ENCODE results near the gene PRICKLE1.

Gene PRICKLE1

GRCh38 chr12:42483521-42483790 lies 106.1 kb downstream of the PRICKLE1 start:
- Histone ChIP-seq H3K27ac (no peak overlapping the region), H3K4me1 (ENCODE audit: low read depth, poor library complexity, severe bottlenecking) (peaks cover 18% of the 10 kb centered on the region), H2AFZ (ENCODE audit: low read depth) (peak overlapping the region; percentile 92)

GRCh38 chr12:42482748-42483520 lies 106.6 kb downstream of the PRICKLE1 start:
- no peak overlapping the region for H3K27ac ChIP-seq
- H3K4me3 ChIP-seq (IDR thresholded peaks at IDR 0.05; ENCODE audit: insufficient read depth, low read depth, low read length) = no peak overlapping the region

More at GRCh38 chr12:42483521-42483790, 106.1 kb downstream of the PRICKLE1 start:
- H3K4me2 ChIP-seq = peak overlapping the region; percentile 71
- no peak for TF ChIP-seq CTCF (conservative IDR thresholded peaks at IDR 0.05; ENCODE audit: low read depth, low read length)
- H4K20me1 ChIP-seq (ENCODE audit: insufficient read depth) = no peaks in the 10 kb centered on the region
- peak overlapping the region; percentile 39 for H3K9ac ChIP-seq
- no peaks in the 10 kb centered on the region for H3K79me2 ChIP-seq (ENCODE audit: insufficient read depth, low read depth)
- no peak overlapping the region for H3K4me3 ChIP-seq (IDR thresholded peaks at IDR 0.05; ENCODE audit: insufficient read depth, low read depth, low read length)
- no peaks in the 10 kb centered on the region for H3K36me3 ChIP-seq (ENCODE audit: insufficient read depth)
- H3K27me3 ChIP-seq (ENCODE audit: insufficient read depth, low read depth) = no peaks in the 10 kb centered on the region

GRCh38 chr12:42482041-42482747 lies 107.4 kb downstream of the PRICKLE1 start:
- Histone ChIP-seq H3K27ac (no peak overlapping the region), H3K4me3 (IDR thresholded peaks at IDR 0.05; ENCODE audit: insufficient read depth, low read depth, low read length) (no peak overlapping the region), H3K9ac (no peak overlapping the region), H4K20me1 (ENCODE audit: insufficient read depth) (no peaks in the 10 kb centered on the region), H3K36me3 (ENCODE audit: insufficient read depth) (no peaks in the 10 kb centered on the region), H3K27me3 (ENCODE audit: insufficient read depth, low read depth) (no peaks in the 10 kb centered on the region), H3K4me2 (peak overlapping the region; percentile 71; the same call in 1 of the 2 replicates), H2AFZ (ENCODE audit: low read depth) (peak overlapping the region; percentile 92), H3K79me2 (ENCODE audit: insufficient read depth, low read depth) (no peaks in the 10 kb centered on the region), H3K4me1 (ENCODE audit: low read depth, poor library complexity, severe bottlenecking) (peaks cover 18% of the 10 kb centered on the region)
- TF ChIP-seq CTCF (conservative IDR thresholded peaks at IDR 0.05; ENCODE audit: low read depth, low read length) = no peak

More at GRCh38 chr12:42482748-42483520, 106.6 kb downstream of the PRICKLE1 start:
- Histone ChIP-seq H3K4me1 (ENCODE audit: low read depth, poor library complexity, severe bottlenecking) (peaks cover 18% of the 10 kb centered on the region), H3K79me2 (ENCODE audit: insufficient read depth, low read depth) (no peaks in the 10 kb centered on the region), H3K9ac (peak overlapping the region; percentile 39), H3K27me3 (ENCODE audit: insufficient read depth, low read depth) (no peaks in the 10 kb centered on the region), H3K36me3 (ENCODE audit: insufficient read depth) (no peaks in the 10 kb centered on the region), H4K20me1 (ENCODE audit: insufficient read depth) (no peaks in the 10 kb centered on the region), H3K4me2 (peak overlapping the region; percentile 71), H2AFZ (ENCODE audit: low read depth) (peak overlapping the region; percentile 92)
- peak; percentile 82 for TF ChIP-seq CTCF (conservative IDR thresholded peaks at IDR 0.05; ENCODE audit: low read depth, low read length)

GRCh38 chr12:42481368-42481767 lies 108.2 kb downstream of the PRICKLE1 start:
- Histone ChIP-seq H3K9ac (no peak overlapping the region), H3K36me3 (ENCODE audit: insufficient read depth) (no peaks in the 10 kb centered on the region), H3K79me2 (ENCODE audit: insufficient read depth, low read depth) (no peaks in the 10 kb centered on the region), H4K20me1 (ENCODE audit: insufficient read depth) (no peaks in the 10 kb centered on the region), H2AFZ (ENCODE audit: low read depth) (no peak overlapping the region), H3K27me3 (ENCODE audit: insufficient read depth, low read depth) (no peaks in the 10 kb centered on the region), H3K4me2 (no peak overlapping the region), H3K4me1 (ENCODE audit: low read depth, poor library complexity, severe bottlenecking) (peaks cover 18% of the 10 kb centered on the region), H3K4me3 (IDR thresholded peaks at IDR 0.05; ENCODE audit: insufficient read depth, low read depth, low read length) (no peak overlapping the region), H3K27ac (no peak overlapping the region)
- TF ChIP-seq CTCF (conservative IDR thresholded peaks at IDR 0.05; ENCODE audit: low read depth, low read length) = no peak
